ENCODE data around the gene ZNF410.
"Not testable (repeated sequence)": the region's sequence is repeated elsewhere in the genome, so short reads cannot be mapped to it uniquely, and the experiment has no call there.

ZNF410 gene

DNA sequence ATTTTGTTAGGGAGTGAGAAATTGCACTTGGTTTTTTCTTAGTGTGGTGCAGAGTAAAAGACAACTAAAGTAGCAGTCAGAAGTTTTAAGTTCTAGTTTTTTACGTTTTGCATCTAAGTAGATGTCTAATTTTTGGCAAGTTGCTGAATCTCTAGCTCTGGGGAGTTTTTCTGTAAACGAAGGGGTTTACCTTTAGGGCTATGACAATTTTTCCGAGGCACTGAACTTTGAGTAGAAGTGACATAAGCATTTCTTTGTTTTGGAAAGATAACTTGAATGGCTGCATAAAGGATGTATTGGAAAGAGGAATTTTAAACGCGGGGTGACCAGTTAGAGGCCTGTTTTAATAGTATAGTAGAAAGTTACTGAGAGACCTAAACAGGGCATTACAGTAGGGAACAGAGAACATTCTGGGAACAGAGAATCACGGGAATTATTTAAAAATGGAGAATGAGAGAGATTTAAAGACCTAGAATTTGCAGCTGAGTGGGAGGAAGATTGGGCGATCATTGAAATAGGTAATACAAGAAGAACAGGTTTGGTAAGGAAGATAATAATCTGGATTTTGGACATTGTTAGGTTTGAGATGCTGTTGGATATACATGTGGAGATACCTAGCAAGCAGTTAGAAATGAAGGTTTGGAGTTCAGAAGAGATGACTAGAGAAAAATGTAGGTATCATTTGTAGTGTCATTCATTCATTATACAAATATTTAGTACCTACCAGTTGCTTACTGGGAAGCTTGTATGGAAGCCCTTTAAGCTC lies 1.2 kb downstream of the ZNF410 start:
- no peak for DNase-seq

DNA sequence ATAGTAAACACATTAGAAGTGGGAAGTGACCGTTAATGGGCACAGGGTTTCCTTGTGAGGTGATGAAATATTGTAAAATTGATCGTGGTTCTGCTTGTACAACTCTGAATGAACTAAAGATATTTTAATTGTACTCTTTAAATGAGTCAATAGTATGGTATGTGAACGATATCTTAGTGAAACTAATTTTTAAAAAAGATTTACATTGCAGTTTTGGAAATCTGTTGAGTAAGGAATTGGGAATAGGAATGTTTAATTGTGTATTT lies 1.7 kb downstream of the ZNF410 start:
- DNase-seq: no peak

DNA sequence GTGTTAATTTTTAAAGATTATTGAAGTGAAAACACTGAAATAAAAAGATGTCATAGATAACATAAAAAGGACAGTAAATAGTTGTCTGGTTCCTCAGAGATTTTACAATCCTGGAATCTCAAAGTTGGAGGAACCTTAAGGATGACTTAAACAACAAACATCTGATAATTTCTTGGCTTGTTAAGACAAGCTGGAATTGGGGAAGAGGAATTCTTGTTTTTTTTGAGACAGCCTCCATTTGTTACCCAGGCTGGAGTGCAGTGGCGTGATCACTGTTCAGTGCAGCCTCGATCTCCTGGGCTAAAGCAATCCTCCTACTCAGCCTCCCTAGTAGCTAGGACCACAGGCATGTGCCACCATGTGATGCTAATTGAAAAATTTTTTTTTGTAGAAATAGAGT lies 2.3 kb downstream of the ZNF410 start:
- DNase-seq: no peak

DNA sequence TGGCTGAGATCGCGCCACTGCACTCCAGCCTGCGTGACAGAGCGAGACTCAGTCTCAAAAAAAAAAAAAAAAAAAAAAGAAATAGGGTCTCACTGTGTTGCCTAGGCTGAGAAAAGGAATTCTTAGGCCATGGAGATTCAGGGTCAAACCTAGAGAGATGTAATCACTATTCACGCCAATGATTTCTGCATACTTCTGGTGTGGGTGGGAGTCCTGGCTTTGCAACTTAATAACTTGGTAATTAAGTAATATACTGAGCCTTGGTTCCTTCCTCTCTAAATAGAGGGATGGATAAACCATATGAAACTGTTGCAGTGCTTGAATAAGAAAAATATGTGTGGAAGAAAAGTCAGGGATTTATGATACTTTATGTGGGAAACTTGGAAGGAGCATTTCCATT lies 2.7 kb downstream of the ZNF410 start:
- DNase-seq: no peak

GRCh38 chr14:73894180-73894687 lies 7.6 kb downstream of the ZNF410 start:
- not testable (repeated sequence) for DNase-seq

DNA sequence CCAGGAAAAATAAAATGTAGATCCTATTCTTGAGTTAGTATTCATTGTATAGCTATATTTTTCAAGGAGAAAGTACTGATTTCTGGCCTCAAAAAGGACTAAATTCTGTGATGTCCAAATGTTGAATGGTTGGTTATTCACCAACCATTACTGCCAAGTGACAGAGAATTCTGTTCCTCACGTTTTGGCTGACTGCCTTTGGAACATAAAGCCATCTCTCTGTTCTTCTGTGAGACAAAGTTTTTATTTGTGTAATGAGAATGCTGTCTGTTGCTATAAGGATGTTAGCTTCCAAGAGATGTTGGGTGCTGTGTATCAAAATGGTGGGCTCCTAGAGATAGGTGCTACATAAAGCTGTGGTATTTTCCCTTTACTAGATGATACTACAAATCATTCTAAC lies 9.3 kb downstream of the ZNF410 start:
- no peak for DNase-seq

- no peak for DNase-seq
Observed at GRCh38 chr14:73896521-73896920, 9.9 kb downstream of the ZNF410 start.

- DNase-seq: no peak
Observed at GRCh38 chr14:73903028-73903427, 16.4 kb downstream of the ZNF410 start.

- no peak for DNase-seq
Observed at GRCh38 chr14:73909681-73910080, 23.0 kb downstream of the ZNF410 start.

GRCh38 chr14:73913256-73913655 lies 26.6 kb downstream of the ZNF410 start:
- DNase-seq: no peak

DNA sequence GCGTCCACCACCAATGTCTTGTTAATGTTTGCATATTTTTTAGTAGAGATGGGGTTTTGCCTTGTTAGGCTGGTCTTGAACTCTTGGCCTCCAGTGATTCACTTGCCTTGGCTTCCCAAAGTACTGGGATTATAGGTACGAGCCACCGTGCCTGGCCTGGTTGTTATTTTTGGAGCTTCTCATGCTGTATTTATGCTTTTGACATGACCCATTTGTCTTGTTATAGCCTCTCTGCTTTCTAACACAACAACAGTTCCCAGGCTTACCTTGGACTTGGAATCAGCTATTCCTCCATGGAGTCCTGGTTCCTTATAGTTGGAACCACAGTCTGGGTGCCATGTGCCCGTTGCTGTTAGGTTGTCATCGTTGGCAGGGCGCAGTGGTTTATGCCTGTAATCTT lies 29.7 kb downstream of the ZNF410 start:
- no peak for DNase-seq

GRCh38 chr14:73919457-73919856 lies 32.8 kb downstream of the ZNF410 start:
- not testable (repeated sequence) for DNase-seq

DNA sequence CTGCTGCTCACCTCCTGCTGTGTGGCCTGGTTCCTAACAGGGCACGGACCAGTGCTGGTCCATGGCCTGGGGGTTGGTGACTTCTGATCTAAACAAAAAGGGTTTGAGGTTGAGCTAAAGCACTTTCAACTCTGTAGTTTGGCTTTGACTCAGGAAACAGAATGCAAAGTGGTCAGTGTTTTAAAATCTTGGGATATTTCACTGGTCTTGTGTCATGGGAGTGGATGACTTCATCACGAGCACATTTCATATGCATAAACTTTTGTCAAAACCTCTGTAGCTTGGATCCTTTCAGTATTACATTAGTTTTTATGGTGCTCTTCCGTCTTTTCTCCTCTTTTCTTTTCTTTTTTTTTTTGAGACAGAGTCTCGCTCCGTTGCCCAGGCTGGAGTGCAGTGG lies 37.7 kb downstream of the ZNF410 start:
- DNase-seq: no peak

DNA sequence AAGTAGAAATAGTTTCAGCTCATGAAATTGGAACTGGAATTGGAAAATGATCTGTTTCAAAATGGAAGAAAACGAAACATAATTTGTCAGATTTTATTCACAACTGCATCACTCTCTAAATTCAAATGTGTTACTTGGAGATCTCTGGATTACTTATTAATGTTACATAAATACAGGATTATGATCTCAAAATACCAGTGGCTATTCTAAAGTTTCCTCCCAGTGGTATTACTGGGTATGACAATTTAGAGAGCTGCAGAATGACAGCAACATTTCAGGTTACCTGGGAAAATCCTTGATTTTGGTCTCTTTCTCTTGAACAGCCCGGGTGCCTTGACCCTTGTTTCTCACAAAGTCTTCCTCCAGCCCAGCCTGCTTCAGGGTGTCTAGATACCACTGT lies 49.0 kb downstream of the ZNF410 start:
- DNase-seq: no peak

DNA sequence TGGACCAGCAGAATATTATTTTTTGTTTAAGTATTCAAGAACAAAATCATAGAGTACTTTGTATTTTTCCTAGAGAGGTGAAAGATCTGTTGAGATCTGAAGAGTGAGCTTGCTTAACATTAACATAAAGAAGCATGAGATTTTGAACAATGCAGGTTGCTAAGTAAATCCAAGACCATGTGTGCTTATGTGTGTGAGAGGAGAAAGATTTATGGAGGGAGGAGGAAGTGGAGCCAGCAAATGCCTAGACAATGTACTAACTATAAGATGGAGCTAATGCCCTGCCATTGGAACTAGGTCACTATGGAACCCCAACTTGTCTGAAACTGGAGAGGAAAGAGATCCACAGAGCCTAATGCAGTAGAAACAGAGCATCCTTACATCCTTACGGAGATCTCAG lies 49.9 kb downstream of the ZNF410 start:
- no peak for DNase-seq

DNA sequence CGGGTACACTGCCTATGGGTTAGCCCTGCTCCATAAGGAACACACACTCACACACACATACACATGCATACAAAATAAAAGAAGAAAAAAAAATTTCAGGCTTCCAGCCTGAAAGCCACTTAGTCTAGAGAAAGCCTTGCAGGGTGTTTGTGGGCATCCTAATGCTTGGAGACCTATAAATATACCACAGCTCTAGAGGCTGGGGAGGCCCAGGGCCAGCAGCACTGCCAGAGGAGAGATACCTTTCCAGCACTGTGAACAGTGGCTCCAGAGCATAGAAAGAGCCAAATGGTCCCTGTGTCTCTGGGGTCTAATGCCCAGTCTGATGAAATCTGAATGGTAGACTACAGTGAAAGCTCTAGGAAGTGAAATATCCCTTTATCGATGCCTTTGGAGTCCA lies 50.4 kb downstream of the ZNF410 start:
- no peak for DNase-seq

DNA sequence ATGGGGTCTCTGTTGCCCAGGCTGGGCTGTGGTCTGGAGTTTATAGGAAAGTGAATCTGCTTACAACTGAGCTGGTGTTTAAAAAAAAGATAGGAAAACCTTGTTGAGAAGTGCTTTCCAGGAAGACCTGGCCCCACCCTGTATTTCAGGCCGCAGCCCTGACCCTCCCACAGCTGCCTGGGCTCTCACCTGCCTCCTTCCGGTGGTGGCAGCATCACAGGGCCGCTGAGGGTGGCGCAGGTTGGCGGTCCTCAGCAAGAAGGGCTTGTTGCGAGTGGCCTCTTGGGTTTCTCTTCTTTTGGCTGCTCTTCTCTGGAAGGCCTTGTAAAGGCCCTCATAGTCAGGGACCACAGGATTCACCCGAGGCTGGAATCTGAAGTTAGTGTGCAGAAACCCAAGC lies 55.5 kb downstream of the ZNF410 start:
- DNase-seq: no peak

DNA sequence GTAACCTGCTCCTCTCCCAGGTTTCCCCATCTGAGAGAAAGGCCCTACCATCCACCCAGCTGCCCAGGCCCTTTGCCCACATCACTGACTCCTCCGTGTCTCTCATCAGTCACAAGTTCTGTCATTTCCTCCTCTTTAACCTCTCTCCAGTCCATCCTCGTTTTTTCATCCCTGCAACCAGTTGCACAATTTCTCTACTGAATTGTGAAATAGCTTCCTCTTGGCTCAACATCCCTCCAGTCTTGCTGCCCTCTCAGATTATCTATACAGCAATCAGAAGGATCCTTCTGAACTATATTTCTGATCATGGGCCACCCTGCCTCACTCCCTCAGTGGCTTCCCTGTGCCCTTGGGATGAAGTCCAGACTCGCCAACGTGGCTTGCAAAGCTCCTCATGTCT lies 56.4 kb downstream of the ZNF410 start:
- DNase-seq: no peak

DNA sequence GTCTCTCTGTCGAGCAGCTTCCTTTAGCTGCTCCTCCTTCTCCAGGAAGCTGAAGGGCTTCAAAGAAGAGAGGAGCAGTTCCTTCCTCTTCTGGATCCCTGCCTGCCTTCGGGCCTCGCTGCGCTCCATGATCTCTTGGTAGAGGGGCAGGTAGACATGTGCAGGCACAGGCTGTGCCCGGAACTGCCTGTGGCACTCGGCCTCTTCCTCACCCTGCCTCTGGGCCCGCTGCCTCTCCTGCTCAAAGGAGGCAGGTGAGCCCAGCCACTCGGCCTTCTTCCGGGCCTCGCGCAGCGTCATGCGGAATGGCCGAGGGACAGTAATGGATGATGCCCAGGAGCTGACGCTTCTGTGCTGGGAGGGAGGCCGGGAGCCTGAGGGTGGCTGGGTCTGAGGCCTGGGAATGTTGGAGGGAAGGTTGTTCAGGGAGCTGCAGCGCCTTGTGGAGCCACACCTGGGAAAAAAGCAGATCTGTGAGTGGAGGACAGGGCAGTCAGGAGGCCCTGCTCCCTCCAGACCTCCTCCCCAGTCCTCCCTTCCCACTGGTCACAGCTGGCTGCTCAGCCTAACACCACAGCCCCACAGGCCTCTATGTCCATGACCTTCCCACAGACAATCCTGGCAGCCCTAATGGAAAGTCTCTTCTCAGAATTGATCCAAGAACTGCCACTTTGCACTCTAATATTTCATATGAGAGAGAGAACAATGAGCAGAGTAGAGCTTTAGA lies 57.9 kb downstream of the ZNF410 start:
- no peak for DNase-seq

GRCh38 chr14:73945159-73945670 lies 58.6 kb downstream of the ZNF410 start:
- no peak for DNase-seq

DNA sequence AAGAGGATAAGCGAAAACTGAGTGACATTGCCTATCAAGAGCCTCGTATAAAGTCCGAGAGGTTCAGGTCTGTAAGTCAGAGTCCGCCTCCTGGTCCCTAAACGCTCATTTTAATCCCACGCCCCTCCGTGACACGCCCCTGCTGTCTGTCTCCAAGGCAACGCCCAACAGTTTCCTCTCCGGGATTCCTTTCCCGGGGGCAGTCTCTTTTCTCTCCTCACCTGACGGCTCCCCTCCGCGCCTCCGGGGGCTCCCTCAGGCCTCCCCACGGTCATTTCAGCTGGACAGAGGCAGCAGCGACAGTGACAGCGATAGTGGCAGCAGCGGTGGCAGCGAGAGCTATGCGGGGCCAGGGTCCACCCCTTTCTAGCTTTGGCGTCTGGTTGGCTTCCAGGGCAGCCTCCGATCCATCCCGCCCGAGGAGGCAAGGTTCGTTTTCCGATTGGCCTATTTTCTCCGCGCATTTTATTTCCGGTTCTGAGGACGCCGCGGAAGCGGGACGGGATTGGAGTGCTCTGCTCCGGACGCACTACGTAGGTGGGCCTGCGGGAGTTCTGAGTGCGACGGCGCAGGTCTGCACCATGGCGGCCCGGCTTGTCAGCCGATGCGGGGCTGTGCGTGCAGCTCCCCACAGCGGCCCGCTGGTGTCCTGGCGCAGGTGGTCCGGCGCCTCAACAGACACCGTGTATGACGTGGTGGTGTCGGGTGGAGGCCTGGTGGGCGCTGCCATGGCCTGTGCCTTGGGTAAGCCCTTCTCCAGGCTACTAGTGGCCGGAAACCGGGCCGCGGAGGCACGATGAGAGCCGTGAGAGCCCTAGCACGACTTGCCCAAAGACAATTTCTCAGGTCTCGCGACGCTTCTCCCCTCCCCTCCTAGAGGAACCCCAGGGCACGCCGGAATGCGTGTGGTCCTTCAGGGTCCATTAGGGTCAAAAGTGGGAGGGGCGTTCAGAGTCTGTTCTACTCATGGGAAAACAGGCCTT lies 63.4 kb downstream of the ZNF410 start, which contains the start of the genes COQ6 and FAM161B:
TSS of gene COQ6 (plus strand) at position 551 of the 983 bp plus-strand sequence. CDS start at position 582, 31 bp downstream.
TSS of gene FAM161B (minus strand) at position 343 of the 983 bp plus-strand sequence. CDS start at position 275, 68 bp downstream.
- peak; percentile 97 for DNase-seq

DNA sequence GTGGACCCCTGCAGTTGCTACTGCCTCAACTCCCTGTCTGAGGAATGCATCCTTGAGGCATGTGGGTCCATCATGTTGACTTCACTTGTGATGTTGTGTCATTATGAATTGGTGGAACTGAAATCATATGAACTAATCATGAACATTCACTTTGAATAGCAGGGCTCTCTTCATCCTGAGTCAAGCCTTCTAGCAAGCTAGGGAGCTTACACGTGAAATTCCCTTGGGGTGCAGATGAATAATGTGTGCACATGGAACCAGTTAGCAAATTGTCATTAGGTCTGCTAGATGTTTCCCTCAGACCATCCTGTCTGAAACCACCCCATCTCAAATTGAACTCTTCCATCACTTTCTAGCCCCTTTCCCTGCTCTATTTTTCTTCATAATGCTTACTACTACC lies 67.1 kb downstream of the ZNF410 start:
- DNase-seq: no peak

DNA sequence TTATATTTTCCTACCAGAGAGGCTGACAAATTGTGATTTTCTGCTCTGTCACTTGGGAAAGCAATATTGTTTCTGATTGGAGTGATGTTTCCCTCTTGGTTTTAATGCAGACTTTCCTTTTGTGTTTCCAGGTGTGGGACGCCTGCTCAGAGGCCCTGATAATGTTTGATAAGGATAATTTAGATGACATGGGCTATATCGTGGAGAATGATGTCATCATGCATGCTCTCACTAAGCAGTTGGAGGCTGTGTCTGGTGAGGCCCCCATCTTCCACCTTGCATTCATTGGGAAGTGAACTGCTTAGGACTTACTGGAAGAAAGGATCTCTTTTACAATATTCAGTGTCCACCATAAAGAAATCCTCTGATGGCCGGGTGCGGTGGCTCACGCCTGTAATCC lies 69.0 kb downstream of the ZNF410 start:
- no peak for DNase-seq

All from NCI-H1092 (cell line).